ENCODE measurements around the gene OR5W2. TPM values are rescaled to one million over a fixed set of nuclear protein-coding genes. Genes with fewer than 3 reads are reported as not detected.

Gene OR5W2
- not detected for total RNA-seq

DNA sequence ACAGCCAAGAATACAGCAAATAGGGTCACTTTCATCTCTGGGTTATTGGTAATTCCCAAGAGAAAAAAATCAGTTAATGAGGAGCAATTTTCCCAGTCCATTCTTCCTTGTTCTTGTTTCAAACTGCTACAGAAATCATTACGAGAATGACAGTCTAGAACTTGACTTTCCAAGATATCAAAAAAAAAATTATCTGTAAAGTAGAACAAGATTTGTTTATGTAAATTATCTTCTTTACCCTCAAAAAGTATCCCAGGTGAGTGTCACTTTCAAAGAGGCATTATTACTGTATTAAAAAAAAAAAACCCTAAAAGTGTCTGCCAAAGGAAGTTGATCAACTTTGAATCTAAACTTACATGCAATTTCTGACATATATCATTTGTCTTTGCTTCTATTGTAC, at the start of gene OR5W2:
Gene OR5W2, minus strand, starts transcription at position 101 of the 400 bp plus-strand sequence. Its CDS starts 0 bp downstream, at position 101.
- no peaks in the 10 kb centered on the region for H3K27me3 ChIP-seq
- 69% methylated on average over 1 of the region's 1 CpG for WGBS
- H3K27ac ChIP-seq (replicated peaks in 1 of 4): no peak within 1 kb of the TSS
- no peaks in the 10 kb centered on the region for H3K9me3 ChIP-seq
- no peak for DNase-seq (ENCODE audit: extremely low spot score)
- H3K4me1 ChIP-seq: no peaks in the 10 kb centered on the region
- no peaks in the 10 kb centered on the region for H3K36me3 ChIP-seq
- TF ChIP-seq POLR2A (IDR thresholded peaks at IDR 0.05; ENCODE audit: low read depth): no peak
- TF ChIP-seq, protein P1, sequence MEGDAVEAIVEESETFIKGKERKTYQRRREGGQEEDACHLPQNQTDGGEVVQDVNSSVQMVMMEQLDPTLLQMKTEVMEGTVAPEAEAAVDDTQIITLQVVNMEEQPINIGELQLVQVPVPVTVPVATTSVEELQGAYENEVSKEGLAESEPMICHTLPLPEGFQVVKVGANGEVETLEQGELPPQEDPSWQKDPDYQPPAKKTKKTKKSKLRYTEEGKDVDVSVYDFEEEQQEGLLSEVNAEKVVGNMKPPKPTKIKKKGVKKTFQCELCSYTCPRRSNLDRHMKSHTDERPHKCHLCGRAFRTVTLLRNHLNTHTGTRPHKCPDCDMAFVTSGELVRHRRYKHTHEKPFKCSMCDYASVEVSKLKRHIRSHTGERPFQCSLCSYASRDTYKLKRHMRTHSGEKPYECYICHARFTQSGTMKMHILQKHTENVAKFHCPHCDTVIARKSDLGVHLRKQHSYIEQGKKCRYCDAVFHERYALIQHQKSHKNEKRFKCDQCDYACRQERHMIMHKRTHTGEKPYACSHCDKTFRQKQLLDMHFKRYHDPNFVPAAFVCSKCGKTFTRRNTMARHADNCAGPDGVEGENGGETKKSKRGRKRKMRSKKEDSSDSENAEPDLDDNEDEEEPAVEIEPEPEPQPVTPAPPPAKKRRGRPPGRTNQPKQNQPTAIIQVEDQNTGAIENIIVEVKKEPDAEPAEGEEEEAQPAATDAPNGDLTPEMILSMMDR (IDR thresholded peaks at IDR 0.05): no peak
- no peak for TF ChIP-seq POLR2AphosphoS5 (IDR thresholded peaks at IDR 0.05)
- no peak for TF ChIP-seq EP300 (IDR thresholded peaks at IDR 0.05)
- intact Hi-C loops (cut with DNase I): no loop called here
- H3K4me3 ChIP-seq: no peak within 1 kb of the TSS

DNA sequence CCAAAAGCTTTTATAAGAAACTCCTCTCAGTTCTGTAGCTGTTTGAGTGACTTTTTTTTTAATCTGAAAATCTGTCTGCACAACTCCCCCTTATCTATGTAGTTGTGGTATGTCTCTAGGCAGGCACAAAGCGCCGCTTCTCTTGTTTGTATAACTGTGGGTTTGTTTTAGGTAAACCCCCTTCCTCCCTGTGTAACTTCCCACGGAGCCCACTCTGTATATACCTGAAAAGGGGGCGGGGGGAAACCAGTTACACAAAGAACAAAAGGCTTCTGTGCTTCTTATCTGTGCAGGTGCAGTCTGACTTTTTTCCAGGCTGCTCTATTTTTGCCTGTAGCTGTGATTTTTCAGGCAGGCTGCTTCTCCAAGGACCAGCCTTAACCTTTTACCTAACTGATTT, 42.1 kb upstream of the OR5W2 start:
- WGBS: 75% methylated on average over 4 of the region's 4 CpGs
- Histone ChIP-seq H3K27me3 (no peaks in the 10 kb centered on the region), H3K27ac (replicated peaks in 1 of 4) (no peak overlapping the region), H3K9me3 (no peaks in the 10 kb centered on the region), H3K4me3 (no peak overlapping the region), H3K4me1 (no peaks in the 10 kb centered on the region), H3K36me3 (no peaks in the 10 kb centered on the region)
- no peak for DNase-seq (ENCODE audit: extremely low spot score)
- no peak for TF ChIP-seq POLR2AphosphoS5 (IDR thresholded peaks at IDR 0.05)
- no peak for TF ChIP-seq POLR2A (IDR thresholded peaks at IDR 0.05; ENCODE audit: low read depth)
- TF ChIP-seq EP300 (IDR thresholded peaks at IDR 0.05): no peak
- TF ChIP-seq, protein P1 (IDR thresholded peaks at IDR 0.05): no peak
- intact Hi-C loops (cut with DNase I): no loop called here

- TF ChIP-seq POLR2A (IDR thresholded peaks at IDR 0.05; ENCODE audit: low read depth) (no peak), POLR2AphosphoS5 (IDR thresholded peaks at IDR 0.05) (no peak), EP300 (IDR thresholded peaks at IDR 0.05) (no peak)
- TF ChIP-seq, protein P1 (IDR thresholded peaks at IDR 0.05): no peak
- WGBS: 89% methylated on average over 1 of the region's 4 CpGs
- DNase-seq (ENCODE audit: extremely low spot score): no peak
These were observed 34.9 kb upstream of the OR5W2 start for GRCh38 chr11:55949330-55949729.

GRCh38 chr11:55942785-55943392, 28.5 kb upstream of the OR5W2 start:
- Histone ChIP-seq H3K27me3 (no peaks in the 10 kb centered on the region), H3K27ac (replicated peaks in 1 of 4) (no peak overlapping the region), H3K9me3 (no peaks in the 10 kb centered on the region), H3K36me3 (no peaks in the 10 kb centered on the region), H3K4me1 (no peaks in the 10 kb centered on the region), H3K4me3 (no peak overlapping the region)
- intact Hi-C loops (cut with DNase I): no loop called here
- WGBS: 9% methylated on average over 3 of the region's 3 CpGs
- DNase-seq (ENCODE audit: extremely low spot score): no peak
- TF ChIP-seq POLR2A (IDR thresholded peaks at IDR 0.05; ENCODE audit: low read depth): no peak
- TF ChIP-seq EP300 (IDR thresholded peaks at IDR 0.05): no peak
- TF ChIP-seq, protein P1 (IDR thresholded peaks at IDR 0.05): peak in 1 of 3 experiments; percentile 21
- TF ChIP-seq POLR2AphosphoS5 (IDR thresholded peaks at IDR 0.05): no peak

More at GRCh38 chr11:55949330-55949729, 34.9 kb upstream of the OR5W2 start:
- Histone ChIP-seq H3K27me3 (no peaks in the 10 kb centered on the region), H3K36me3 (no peaks in the 10 kb centered on the region), H3K27ac (replicated peaks in 1 of 4) (no peak overlapping the region), H3K4me1 (no peaks in the 10 kb centered on the region), H3K4me3 (no peak overlapping the region), H3K9me3 (no peaks in the 10 kb centered on the region)
- intact Hi-C loops (cut with DNase I): no loop called here

- 57% methylated on average over 2 of the region's 2 CpGs for WGBS
- intact Hi-C loops (cut with DNase I): no loop called here
- Histone ChIP-seq H3K36me3 (no peaks in the 10 kb centered on the region), H3K27me3 (no peaks in the 10 kb centered on the region), H3K27ac (replicated peaks in 1 of 4) (no peak within 1 kb of the TSS), H3K4me1 (no peaks in the 10 kb centered on the region), H3K4me3 (no peak within 1 kb of the TSS), H3K9me3 (peaks cover 0 to 5% (median 0%) of the 10 kb centered on the region in 4 donors)
- DNase-seq (ENCODE audit: extremely low spot score): no peak
- TF ChIP-seq POLR2A (IDR thresholded peaks at IDR 0.05; ENCODE audit: low read depth) (no peak), POLR2AphosphoS5 (IDR thresholded peaks at IDR 0.05) (no peak), EP300 (IDR thresholded peaks at IDR 0.05) (no peak)
- TF ChIP-seq, protein P1 (IDR thresholded peaks at IDR 0.05): no peak
These were observed 21.9 kb upstream of the OR5W2 start, which contains the start of gene OR5I1 for GRCh38 chr11:55936300-55936699. TSS of gene OR5I1 (minus strand) at chr11:55936400. CDS start at chr11:55936400, 0 bp downstream.

Measured in esophagus muscularis mucosa (tissue), 4 donors.